GM10248 (cell line): Measurements from ENCODE around the gene RFC4.
A peak's percentile ranks its signal among the peaks of the same experiment; 100 is the strongest.
"Not testable (repeated sequence)": the region's sequence is repeated elsewhere in the genome, so short reads cannot be mapped to it uniquely, and the experiment has no call there.

ENCODE experiments used
- CTCF ChIA-PET: fragments of 300-600 bp; sonication (Branson Sonifier 250); formaldehyde crosslinking; extraction: SDS; loops from one replicate; lab custom pipeline; 2021; ENCODE audit warnings: antibody characterized with exemption; lab: Yijun Ruan, JAX
- POLR2A ChIA-PET: fragments of 350-650 bp; sonication (Branson Sonifier 250); formaldehyde crosslinking; extraction: SDS; loops from one replicate; lab custom pipeline; 2020; ENCODE audit warnings: antibody characterized with exemption; lab: Yijun Ruan, JAX
- DNase-seq: peaks from one replicate; pipeline ENCODE4 v3.0.0; 2012; ENCODE audit errors: extremely low spot score
- CTCF ChIP-seq: IDR thresholded peaks from 2 replicates; pipeline ENCODE4 v1.5.1; 2012; ENCODE audit warnings: mild to moderate bottlenecking, low read depth; ENCODE audit errors: extremely low read depth, missing control alignments, control extremely low read depth

Gene RFC4

GRCh38 chr3:186825872-186826409, 19.7 kb upstream of the RFC4 start:
- no peak for TF ChIP-seq CTCF
- ChIA-PET POLR2A (no interaction called here), CTCF (interaction anchor here (11.1 kb wide), 1 partner anchor 212 kb away, joined by 202 read pairs; the partner anchor contains the start of gene AHSG)
- no peak for DNase-seq

GRCh38 chr3:186825294-186825821, 19.1 kb upstream of the RFC4 start:
- no peak for TF ChIP-seq CTCF
- POLR2A ChIA-PET, result no interaction called here
- CTCF ChIA-PET, result interaction anchor here (1.1 to 11.1 kb wide), 3 partner anchors 15 to 882 kb away, joined by 3 to 202 read pairs (median 3); partner anchors contain the start of gene AHSG
- no peak for DNase-seq

- no peak for TF ChIP-seq CTCF
- POLR2A ChIA-PET, result no interaction called here
- DNase-seq, result no peak
- CTCF ChIA-PET, result interaction anchor here (1.1 to 11.1 kb wide), 3 partner anchors 15 to 882 kb away, joined by 3 to 202 read pairs (median 3); partner anchors contain the start of gene AHSG
These were observed 18.3 kb upstream of the RFC4 start for GRCh38 chr3:186824430-186825139.

- TF ChIP-seq CTCF, result no peak
- ChIA-PET CTCF (interaction anchor here (11.1 kb wide), 1 partner anchor 209 kb away, joined by 202 read pairs; the partner anchor contains the start of gene AHSG), POLR2A (no interaction called here)
- no peak for DNase-seq
These were observed 17.1 kb upstream of the RFC4 start for GRCh38 chr3:186823386-186823785.

GRCh38 chr3:186822388-186822759, 16.1 kb upstream of the RFC4 start:
- POLR2A ChIA-PET, DNase-seq: not testable (repeated sequence)
- CTCF ChIA-PET, result interaction anchor here (0.9 to 11.1 kb wide), 23 partner anchors 10 to 1162 kb away, joined by 3 to 202 read pairs (median 4); partner anchors contain the start of gene AHSG

- peak; percentile 52 for DNase-seq
- ChIA-PET POLR2A (interaction anchor here (0.6 to 0.9 kb wide), 3 partner anchors 32 to 1226 kb away, joined by 3 to 5 read pairs (median 4); no protein-coding TSS in a partner anchor), CTCF (interaction anchor here (0.6 to 11.1 kb wide), 35 partner anchors 9 to 1161 kb away, joined by 3 to 202 read pairs (median 3); partner anchors contain the start of gene AHSG)
- TF ChIP-seq CTCF, result peak; percentile 48
These were observed 15.4 kb upstream of the RFC4 start for GRCh38 chr3:186821429-186822387.
